Left colon (tissue), 2 donors: ENCODE measurements around the gene FPGT. TPM values are rescaled to one million over a fixed set of nuclear protein-coding genes. Genes with fewer than 3 reads are reported as not detected.
"Not testable (repeated sequence)": the region's sequence is repeated elsewhere in the genome, so short reads cannot be mapped to it uniquely, and the experiment has no call there.

Experiments used
- ATAC-seq: fragments of 200-7000 bp; cut with Tn5 transposase; one replicate; pipeline ENCODE4 v1.9.1; 2020; ENCODE audit warnings: mild to moderate bottlenecking, moderate library complexity
- DNase-seq, 2 donors: peaks; one replicate each; pipeline ENCODE4 v3.0.0-alpha.2; 2020
- intact Hi-C, 2 donors: fragments of 100-400 bp; cut with DNase I in 1 of 2; cut with micrococcal nuclease in 1 of 2; formaldehyde crosslinking; loops; one replicate each; pipeline versions ENCODE4 v1.11.2 to v1.14.0; 2022; cut with DNase I, micrococcal nuclease
- total RNA-seq, 2 donors: library from RNA; stranded (reverse); fragmentation: NEBNext Ultra II Directional; extraction: Animal tissue kit (Norgen Biotek cat#: 25700); gene quantifications; one replicate each; pipeline ENCODE4 v1.2.1, GENCODE V29; 2021
- donor health status: DM: no; HTN: no; CAD: no.
- donor health status: DM: yes; HTN: yes; CAD: no.

The FPGT gene
- total RNA-seq, 2 donors from 2014 or later: 19.8 to 26.2 TPM

DNA sequence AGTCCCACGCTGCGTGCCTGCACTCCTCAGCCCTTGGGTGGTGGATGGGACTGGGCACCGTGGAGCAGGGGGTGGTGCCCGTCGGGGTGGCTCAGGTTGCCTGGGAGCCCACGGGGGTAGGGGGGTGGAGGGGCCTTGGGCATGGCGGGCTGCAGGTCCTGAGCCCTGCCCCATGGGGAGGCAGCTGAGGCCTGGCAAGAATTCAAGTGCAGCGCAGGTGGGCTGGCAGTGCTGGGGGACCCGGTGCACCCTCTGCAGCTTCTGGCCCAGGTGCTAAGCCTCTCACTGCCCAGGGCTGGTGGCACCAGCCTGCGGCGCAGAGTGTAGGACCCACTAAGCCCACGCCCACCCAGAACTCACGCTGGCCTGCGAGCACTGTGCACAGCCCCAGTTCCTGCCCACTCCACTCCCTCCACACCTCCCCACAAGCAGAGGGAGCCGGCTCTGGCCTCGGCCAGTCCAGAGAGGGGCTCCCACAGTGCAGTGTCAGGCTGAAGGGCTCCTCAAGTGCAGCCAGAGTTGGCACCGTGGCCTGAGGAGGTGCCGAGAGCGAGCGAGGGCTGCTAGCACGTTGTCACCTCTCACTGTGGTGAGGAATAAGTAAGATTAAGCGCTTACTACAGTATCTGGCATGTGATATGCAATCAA, 50.0 kb downstream of the FPGT start:
- DNase-seq: no peak
- intact Hi-C loops: no loop called here

DNA sequence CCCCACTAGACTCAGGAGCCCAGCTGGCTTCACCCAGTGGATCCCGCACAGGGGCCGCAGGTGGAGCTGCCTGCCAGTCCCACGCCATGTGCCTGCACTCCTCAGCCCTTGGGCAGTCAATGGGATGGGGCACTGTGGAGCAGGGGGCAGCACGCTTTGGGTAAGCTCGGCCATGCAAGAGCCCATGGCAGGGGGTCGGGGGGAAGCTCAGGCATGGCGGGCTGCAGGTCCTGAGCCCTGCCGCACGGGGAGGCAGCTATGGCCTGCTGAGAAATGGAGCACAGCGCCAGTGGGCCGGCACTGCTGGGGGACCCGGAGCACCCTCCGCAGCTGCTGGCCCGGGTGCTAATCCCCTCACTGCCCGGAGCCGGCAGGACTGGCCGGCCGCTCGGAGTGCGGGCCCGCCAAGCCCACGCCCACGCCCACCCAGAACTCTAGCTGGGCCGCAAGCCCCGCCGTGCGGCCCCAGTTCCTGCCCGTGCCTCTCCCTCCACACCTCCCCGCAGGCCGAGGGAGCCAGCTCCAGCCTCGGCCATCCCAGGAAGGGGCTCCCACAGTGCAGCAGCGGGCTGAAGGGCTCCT, 55.3 kb downstream of the FPGT start:
- intact Hi-C loops, ATAC-seq, DNase-seq: not testable (repeated sequence)

More for the DNA sequence above, 50.0 kb downstream of the FPGT start:
- no peak for ATAC-seq

Other genes with a start within 250 kb of the FPGT start
- gene LRRIQ3, start 66 bp upstream of the FPGT start, total RNA-seq: under 1 TPM; 0.34 TPM
- 1 to 10 TPM in 1 of 2 donors, not detected in 1; 1.0 TPM for gene TNNI3K, start 37.1 kb downstream of the FPGT start, total RNA-seq